GM20000 (cell line): ENCODE data around the gene SPTB.

Experiments used
- DNase-seq: peaks from one replicate; pipeline ENCODE4 v3.0.0; 2012; ENCODE audit warnings: low spot score
- CTCF ChIP-seq: IDR thresholded peaks from 2 replicates; pipeline ENCODE4 v1.5.1; 2012; ENCODE audit warnings: mild to moderate bottlenecking, control low read depth; ENCODE audit errors: extremely low read depth, missing control alignments

SPTB gene

GRCh38 chr14:64910847-64911495 is 31.3 kb upstream of the SPTB start:
- no peak for DNase-seq
- peak; percentile 19 for TF ChIP-seq CTCF

GRCh38 chr14:64906022-64906421 is 26.3 kb upstream of the SPTB start:
- no peak for TF ChIP-seq CTCF
- DNase-seq = no peak

GRCh38 chr14:64899958-64900357 is 20.3 kb upstream of the SPTB start:
- no peak for TF ChIP-seq CTCF
- no peak for DNase-seq

GRCh38 chr14:64891839-64892375 is 12.2 kb upstream of the SPTB start:
- TF ChIP-seq CTCF = peak; percentile 32
- peak; percentile 55 for DNase-seq

- DNase-seq = no peak
- no peak for TF ChIP-seq CTCF
These were observed 11.6 kb upstream of the SPTB start for GRCh38 chr14:64891173-64891838.

- no peak for DNase-seq
- no peak for TF ChIP-seq CTCF
These were observed 9.6 kb upstream of the SPTB start for GRCh38 chr14:64889352-64889751.

- DNase-seq = no peak
- no peak for TF ChIP-seq CTCF
These were observed 5.9 kb upstream of the SPTB start for GRCh38 chr14:64885559-64885958.
